Trophoblast cell (in vitro differentiated cells and primary cell): ENCODE data around the gene ST6GALNAC4.
A peak's percentile ranks its signal among the peaks of the same experiment; 100 is the strongest.

Source experiments
- DNase-seq, 2 donors: peaks; one replicate each; pipeline ENCODE4 v3.0.0-alpha.2; 2016
- H2AFZ ChIP-seq: 2 replicates; pipeline ENCODE4 v1.6.1; 2013; ENCODE audit warnings: low read length, moderate library complexity, mild to moderate bottlenecking; ENCODE audit not compliant: insufficient read depth, poor library complexity
- H2AK5ac ChIP-seq: 2 replicates; pipeline ENCODE4 v1.6.1; 2013; ENCODE audit warnings: mild to moderate bottlenecking, low read length
- H2BK120ac ChIP-seq: 2 replicates; pipeline ENCODE4 v1.6.1; 2013; ENCODE audit warnings: low read length, mild to moderate bottlenecking, moderate library complexity; ENCODE audit not compliant: insufficient read depth, poor library complexity
- H2BK12ac ChIP-seq: 2 replicates; pipeline ENCODE4 v1.6.1; 2013; ENCODE audit warnings: mild to moderate bottlenecking, low read length, moderate library complexity
- H2BK5ac ChIP-seq: 2 replicates; pipeline ENCODE4 v1.6.1; 2013; ENCODE audit warnings: low read length, low read depth, moderate library complexity, mild to moderate bottlenecking; ENCODE audit not compliant: poor library complexity
- H3K14ac ChIP-seq: 2 replicates; pipeline ENCODE4 v1.6.1; 2013; ENCODE audit warnings: mild to moderate bottlenecking, low read length
- H3K18ac ChIP-seq: 2 replicates; pipeline ENCODE4 v1.6.1; 2013; ENCODE audit warnings: mild to moderate bottlenecking, low read length
- H3K23ac ChIP-seq: 2 replicates; pipeline ENCODE4 v1.6.1; 2013; ENCODE audit warnings: low read length
- H3K27ac ChIP-seq: 2 replicates; pipeline ENCODE4 v1.5.1; 2013; ENCODE audit warnings: low read depth, mild to moderate bottlenecking, inconsistent platforms, low read length, moderate library complexity
- H3K27me3 ChIP-seq: 2 replicates; pipeline ENCODE4 v1.6.1; 2013; ENCODE audit warnings: inconsistent platforms, mild to moderate bottlenecking, low read length, moderate library complexity; ENCODE audit not compliant: insufficient read depth
- H3K36me3 ChIP-seq, 2 experiments: 1 replicate in 1 of 2; 2 replicates in 1 of 2; pipeline ENCODE4 v1.6.1; 2013; ENCODE audit warnings: low read length in 2 of 2, mild to moderate bottlenecking in 2 of 2, moderate library complexity in 1 of 2; ENCODE audit not compliant: insufficient read depth in 2 of 2, control insufficient read depth in 1 of 2
- H3K4ac ChIP-seq: 2 replicates; pipeline ENCODE4 v1.6.1; 2013; ENCODE audit warnings: low read depth, mild to moderate bottlenecking, low read length, moderate library complexity
- H3K4me1 ChIP-seq, 2 experiments: 1 replicate in 1 of 2; 2 replicates in 1 of 2; pipeline ENCODE4 v1.6.1; 2013; ENCODE audit warnings: low read length in 2 of 2, mild to moderate bottlenecking in 2 of 2, moderate library complexity in 1 of 2; ENCODE audit not compliant: insufficient read depth in 2 of 2, control insufficient read depth in 1 of 2
- H3K4me2 ChIP-seq: 2 replicates; pipeline ENCODE4 v1.6.1; 2013; ENCODE audit warnings: inconsistent platforms, mild to moderate bottlenecking, low read length, moderate library complexity
- H3K4me3 ChIP-seq: 2 replicates; pipeline ENCODE4 v1.5.1; 2013; ENCODE audit warnings: mild to moderate bottlenecking, low read depth, low read length, inconsistent platforms
- H3K79me1 ChIP-seq: one replicate; pipeline ENCODE4 v1.6.1; 2013; ENCODE audit warnings: low read length
- H3K79me2 ChIP-seq: 2 replicates; pipeline ENCODE4 v1.6.1; 2013; ENCODE audit warnings: low read length, mild to moderate bottlenecking; ENCODE audit not compliant: control insufficient read depth, insufficient read depth, poor library complexity
- H3K9ac ChIP-seq: 2 replicates; pipeline ENCODE4 v1.6.1; 2013; ENCODE audit warnings: mild to moderate bottlenecking, low read length
- H3K9me3 ChIP-seq: 2 replicates; pipeline ENCODE4 v1.6.1; 2013; ENCODE audit warnings: low read depth, mild to moderate bottlenecking, control low read depth, inconsistent platforms, low read length; ENCODE audit not compliant: insufficient read depth
- H4K12ac ChIP-seq: 2 replicates; pipeline ENCODE4 v1.6.1; 2013; ENCODE audit warnings: low read depth, mild to moderate bottlenecking, low read length, moderate library complexity
- H4K8ac ChIP-seq: 2 replicates; pipeline ENCODE4 v1.6.1; 2013; ENCODE audit warnings: low read depth, mild to moderate bottlenecking, low read length, moderate library complexity
- H4K91ac ChIP-seq: one replicate; pipeline ENCODE4 v1.6.1; 2013; ENCODE audit warnings: low read depth, mild to moderate bottlenecking, low read length, moderate library complexity
- WGBS: extraction: QIAGEN DNeasy Blood & Tissue Kit; methylation state at CpG from one replicate; pipeline ENCODE4 v1.1.7; 2013; ENCODE audit warnings: missing lambda C conversion rate; ENCODE audit not compliant: insufficient read length, insufficient coverage; ENCODE audit errors: extremely low coverage; 5-methylcytosine and 5-hydroxymethylcytosine counted together

The ST6GALNAC4 gene

DNA sequence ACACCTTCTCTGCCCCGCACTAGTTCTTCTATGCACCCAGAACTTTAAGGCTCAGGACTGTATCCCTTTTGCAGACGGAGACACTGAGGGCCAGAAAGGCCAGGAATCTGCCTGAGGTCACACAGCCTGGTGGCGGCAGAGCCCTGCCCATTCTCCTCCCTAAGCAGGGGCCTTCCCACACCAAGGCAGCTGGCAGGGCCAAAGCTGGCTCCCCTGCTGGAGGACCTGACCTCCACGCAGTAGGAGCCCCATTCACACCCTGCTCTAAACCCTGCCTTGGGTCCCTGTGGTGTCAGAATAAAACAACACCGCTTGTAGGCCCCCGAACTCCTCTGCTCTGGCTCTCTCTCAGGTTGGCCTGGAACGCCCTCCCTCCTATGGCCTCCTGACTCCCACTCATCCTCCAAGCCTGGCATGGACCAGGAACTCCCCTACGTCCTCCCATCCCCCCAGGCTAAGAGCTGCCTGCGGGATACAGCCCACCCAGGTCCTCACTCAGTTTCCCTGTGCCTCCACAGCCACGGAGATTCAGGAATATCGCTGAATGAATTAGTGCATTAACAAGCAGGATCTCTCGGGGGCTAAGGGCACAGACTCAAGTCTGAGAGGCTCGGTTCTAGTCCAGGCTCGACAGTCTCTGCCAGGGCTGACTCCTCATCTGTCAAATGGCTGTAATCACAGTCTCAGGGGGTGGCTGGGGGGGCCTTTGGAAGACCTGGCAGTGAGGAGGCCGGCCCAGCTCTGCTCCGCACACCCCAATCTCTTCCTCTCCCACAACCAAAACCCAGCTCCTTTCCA is 20.2 kb downstream of the ST6GALNAC4 start:
- peak overlapping the region; percentile 58 for H3K18ac ChIP-seq
- no peak overlapping the region for H2AFZ ChIP-seq
- H4K12ac ChIP-seq, result no peak overlapping the region
- H3K36me3 ChIP-seq, result peaks cover 33 to 37% of the 10 kb centered on the region in 2 experiments
- peak overlapping the region; percentile 32 for H3K4me2 ChIP-seq
- no CpG with 5 or more reads among the region's 16 CpGs for WGBS
- H3K9ac ChIP-seq, result no peak overlapping the region
- no peak overlapping the region for H3K4ac ChIP-seq
- H3K27ac ChIP-seq, result no peak overlapping the region
- no peak overlapping the region for H4K91ac ChIP-seq
- peak in 1 of 2 donors; percentile 15 for DNase-seq
- no peak overlapping the region for H4K8ac ChIP-seq
- H3K9me3 ChIP-seq, result peaks cover 23% of the 10 kb centered on the region
- no peak overlapping the region for H2BK12ac ChIP-seq
- H3K79me2 ChIP-seq, result peaks cover 4% of the 10 kb centered on the region
- H2BK120ac ChIP-seq, result no peak overlapping the region
- peaks cover 11% of the 10 kb centered on the region for H3K79me1 ChIP-seq
- peaks cover 7 to 22% of the 10 kb centered on the region in 2 experiments for H3K4me1 ChIP-seq
- H3K23ac ChIP-seq, result no peak overlapping the region
- H3K27me3 ChIP-seq, result no peaks in the 10 kb centered on the region
- H3K14ac ChIP-seq, result no peak overlapping the region
- H3K4me3 ChIP-seq, result no peak overlapping the region
- no peak overlapping the region for H2BK5ac ChIP-seq
- H2AK5ac ChIP-seq, result no peak overlapping the region

DNA sequence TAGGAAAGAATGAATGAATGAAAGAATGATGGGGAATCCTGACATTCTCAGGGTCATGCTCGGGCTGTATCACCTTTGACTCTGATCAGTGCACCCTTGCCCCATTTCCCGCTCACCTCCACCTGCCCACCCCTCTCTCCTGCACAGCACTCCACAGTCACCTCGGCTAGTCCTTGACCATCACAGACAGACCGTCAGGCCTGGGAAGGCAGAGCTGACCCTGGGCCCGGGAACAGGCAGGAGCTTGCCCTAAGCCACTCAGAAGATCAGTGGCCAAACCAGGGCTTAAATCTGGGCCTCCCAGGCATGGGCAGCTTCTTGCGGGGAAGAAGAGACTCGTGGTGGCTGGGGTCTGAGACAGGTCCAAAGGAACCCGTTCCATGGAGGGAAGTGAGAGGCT is 21.0 kb downstream of the ST6GALNAC4 start:
- H3K23ac ChIP-seq, result no peak overlapping the region
- no peak overlapping the region for H2BK12ac ChIP-seq
- DNase-seq, result no peak
- peaks cover 34 to 37% of the 10 kb centered on the region in 2 experiments for H3K36me3 ChIP-seq
- no peak overlapping the region for H3K4me3 ChIP-seq
- H2BK120ac ChIP-seq, result no peak overlapping the region
- no CpG with 5 or more reads among the region's 8 CpGs for WGBS
- H3K27ac ChIP-seq, result no peak overlapping the region
- peaks cover 11% of the 10 kb centered on the region for H3K79me1 ChIP-seq
- peak overlapping the region; percentile 14 for H3K9ac ChIP-seq
- H3K18ac ChIP-seq, result no peak overlapping the region
- H4K91ac ChIP-seq, result no peak overlapping the region
- no peak overlapping the region for H2AK5ac ChIP-seq
- no peak overlapping the region for H3K4ac ChIP-seq
- peaks cover 4% of the 10 kb centered on the region for H3K79me2 ChIP-seq
- peaks cover 23% of the 10 kb centered on the region for H3K9me3 ChIP-seq
- H3K4me2 ChIP-seq, result no peak overlapping the region
- no peaks in the 10 kb centered on the region for H3K27me3 ChIP-seq
- H3K4me1 ChIP-seq, result peaks cover 7 to 22% of the 10 kb centered on the region in 2 experiments
- no peak overlapping the region for H4K8ac ChIP-seq
- H3K14ac ChIP-seq, result no peak overlapping the region
- H4K12ac ChIP-seq, result no peak overlapping the region
- no peak overlapping the region for H2BK5ac ChIP-seq
- H2AFZ ChIP-seq, result no peak overlapping the region

DNA sequence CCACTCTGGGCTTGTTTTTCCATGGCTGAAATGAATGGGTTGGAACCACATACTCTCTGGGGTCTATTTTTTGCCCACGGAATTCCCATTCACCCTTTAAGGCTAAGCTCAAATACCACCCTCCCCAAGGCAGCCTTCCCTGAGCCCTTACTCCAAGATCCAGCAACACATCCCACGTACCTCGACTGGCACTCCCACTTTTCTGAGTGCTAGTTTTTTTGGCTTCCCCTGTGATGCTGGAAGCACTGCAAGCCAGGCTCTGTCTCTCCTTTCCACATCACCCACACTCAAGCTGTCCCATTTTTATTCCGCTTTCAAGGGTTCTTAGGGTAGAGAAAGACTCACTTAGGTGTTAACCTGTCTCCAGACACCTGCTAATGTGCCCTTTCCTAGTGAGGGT is 23.4 kb downstream of the ST6GALNAC4 start:
- Histone ChIP-seq H3K18ac (no peak overlapping the region), H3K9me3 (peaks cover 23% of the 10 kb centered on the region), H4K91ac (no peak overlapping the region), H3K4me2 (no peak overlapping the region), H2BK12ac (no peak overlapping the region), H3K79me2 (no peaks in the 10 kb centered on the region), H2BK5ac (no peak overlapping the region), H3K23ac (no peak overlapping the region), H2AFZ (no peak overlapping the region), H3K27me3 (no peaks in the 10 kb centered on the region), H2AK5ac (no peak overlapping the region), H3K14ac (no peak overlapping the region), H3K36me3 (peaks cover 44 to 45% of the 10 kb centered on the region in 2 experiments), H3K9ac (no peak overlapping the region), H3K4me1 (peaks cover 7 to 12% of the 10 kb centered on the region in 2 experiments), H3K4ac (no peak overlapping the region), H4K8ac (no peak overlapping the region), H4K12ac (no peak overlapping the region), H2BK120ac (no peak overlapping the region), H3K4me3 (no peak overlapping the region), H3K27ac (no peak overlapping the region), H3K79me1 (peaks cover 2% of the 10 kb centered on the region)
- no CpG with 5 or more reads among the region's 4 CpGs for WGBS
- no peak for DNase-seq

DNA sequence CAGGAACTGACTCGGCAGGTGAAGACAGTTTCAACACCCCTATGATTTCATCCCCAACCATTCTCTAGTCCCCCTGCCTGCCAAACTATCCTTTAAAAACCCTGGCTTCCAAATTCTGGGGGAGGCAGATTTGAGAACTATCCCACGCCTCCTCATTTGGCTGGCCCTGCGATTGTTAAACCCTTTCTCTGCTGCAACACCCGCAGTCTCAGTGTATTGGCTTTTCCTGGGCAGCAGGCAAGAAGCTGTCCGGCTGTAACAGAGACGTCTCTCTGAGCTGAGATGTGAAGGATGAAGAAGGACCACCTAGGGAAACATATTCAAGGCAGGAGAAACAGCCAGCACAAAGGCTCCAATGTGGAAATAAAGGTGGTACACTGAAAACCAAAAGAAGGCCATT is 24.0 kb downstream of the ST6GALNAC4 start:
- Histone ChIP-seq H2BK120ac (no peak overlapping the region), H4K12ac (no peak overlapping the region), H2BK5ac (no peak overlapping the region), H3K23ac (no peak overlapping the region), H3K79me1 (peaks cover 2% of the 10 kb centered on the region), H3K27me3 (no peaks in the 10 kb centered on the region), H2AFZ (no peak overlapping the region), H3K27ac (no peak overlapping the region), H3K18ac (no peak overlapping the region), H3K14ac (no peak overlapping the region), H3K9ac (no peak overlapping the region), H2AK5ac (no peak overlapping the region), H3K4me1 (peaks cover 7 to 11% of the 10 kb centered on the region in 2 experiments), H3K4ac (no peak overlapping the region), H4K8ac (no peak overlapping the region), H3K36me3 (peaks cover 45% of the 10 kb centered on the region in 2 experiments), H2BK12ac (no peak overlapping the region), H4K91ac (no peak overlapping the region), H3K9me3 (peaks cover 23% of the 10 kb centered on the region), H3K4me2 (no peak overlapping the region), H3K79me2 (no peaks in the 10 kb centered on the region), H3K4me3 (no peak overlapping the region)
- WGBS, result no CpG with 5 or more reads among the region's 6 CpGs
- no peak for DNase-seq
